ENCODE results near the gene ACADM. TPM values are rescaled to one million over a fixed set of nuclear protein-coding genes. Genes with fewer than 3 reads are reported as not detected.

The ACADM gene
- total and polyA plus RNA-seq, 2 of the 13 experiments (the other 11 are each of a cell fraction or from before 2014, with no cell fraction given) = 43.7 to 92.2 TPM

- TF ChIP-seq ZBTB33 (CRISPR knock-in tag; IDR thresholded peaks at IDR 0.05) (peak; percentile 28; the same call in 1 of the 2 replicates), ZNF563 (CRISPR knock-in tag; IDR thresholded peaks at IDR 0.05) (no peak), PLSCR1 (CRISPR knock-in tag; IDR thresholded peaks at IDR 0.05; ENCODE audit: borderline replicate concordance) (no peak), ATM (IDR thresholded peaks at IDR 0.05; ENCODE audit: borderline replicate concordance) (no peak), GMEB1 (CRISPR knock-in tag; IDR thresholded peaks at IDR 0.05; ENCODE audit: borderline replicate concordance) (0 out of 2 replicates have a peak, but pooled peaks have one; percentile 19), HNF1A (IDR thresholded peaks at IDR 0.05; ENCODE audit: low read depth) (no peak), HNF1A (CRISPR knock-in tag; IDR thresholded peaks at IDR 0.05; ENCODE audit: borderline replicate concordance) (no peak), SRF (IDR thresholded peaks at IDR 0.05; ENCODE audit: low read depth, low read length) (no peak), ZSCAN21 (CRISPR knock-in tag; IDR thresholded peaks at IDR 0.05; ENCODE audit: borderline replicate concordance) (peak; percentile 28; the same call in 1 of the 2 replicates), ELF1 (CRISPR knock-in tag; IDR thresholded peaks at IDR 0.05) (no peak), FOXK1 (CRISPR knock-in tag; IDR thresholded peaks at IDR 0.05; ENCODE audit: borderline replicate concordance, low read depth) (no peak), ZNF335 (CRISPR knock-in tag; IDR thresholded peaks at IDR 0.05) (no peak), ZNF850 (CRISPR knock-in tag; conservative IDR thresholded peaks at IDR 0.05) (no peak), U2AF1 (optimal IDR thresholded peaks at IDR 0.05; ENCODE audit: low read depth, low read length) (peak; percentile 79), ZNF180 (CRISPR knock-in tag; IDR thresholded peaks at IDR 0.05; ENCODE audit: borderline replicate concordance, low read depth) (no peak), ZXDC (CRISPR knock-in tag; IDR thresholded peaks at IDR 0.05) (no peak)
Measured at GRCh38 chr1:75796376-75797272, 72.1 kb downstream of the ACADM start, which contains the start of gene MSH4 (continued).
